ENCODE results near the gene DENND5A.

- TF ChIP-seq CTCF (IDR thresholded peaks at IDR 0.05; ENCODE audit: insufficient read depth, low read depth, low read length), result no peak
- no peak for TF ChIP-seq EZH2 (IDR thresholded peaks at IDR 0.05; ENCODE audit: insufficient read depth, low read length)
Measured at GRCh38 chr11:9219572-9219971, 45.6 kb downstream of the DENND5A start.
